Measurements from ENCODE around the gene DDX4.

- no peak for TF ChIP-seq CTCF (IDR thresholded peaks at IDR 0.05)
- TF ChIP-seq POLR2A (IDR thresholded peaks at IDR 0.05) = no peak
These were observed 26.0 kb downstream of the DDX4 start for GRCh38 chr5:55763746-55764420.

All from esophagus squamous epithelium (tissue), 4 donors.